DMS114 treated with DMSO at 0.1 percent for 48 hours (cell line): ENCODE data around the gene PRSS2.

ENCODE experiments used
- DNase-seq: peaks from one replicate; lab custom pipeline; 2025; ENCODE audit not compliant: unreplicated experiment; lab: John Stamatoyannopoulos, UW

PRSS2 gene

DNA sequence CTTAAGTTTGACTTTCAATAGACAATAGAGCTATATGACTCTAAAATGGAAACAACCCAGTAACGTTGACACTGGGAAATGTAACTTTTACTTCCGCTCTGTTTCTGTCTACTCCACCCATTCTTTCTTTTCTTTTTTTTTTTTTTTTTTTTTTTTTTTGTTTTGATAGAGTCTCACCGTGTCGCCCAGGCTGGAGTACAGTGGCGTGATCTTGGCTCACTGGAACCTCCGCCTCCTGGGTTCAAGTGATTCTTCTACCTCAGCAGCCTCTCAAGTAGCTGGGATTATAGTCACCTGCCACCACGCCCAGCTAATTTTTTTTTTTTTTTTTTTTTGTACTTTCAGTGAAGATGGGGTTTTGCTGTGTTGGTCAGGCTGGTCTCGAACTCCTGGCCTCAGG lies 13.9 kb downstream of the PRSS2 start:
- DNase-seq = no peak

DNA sequence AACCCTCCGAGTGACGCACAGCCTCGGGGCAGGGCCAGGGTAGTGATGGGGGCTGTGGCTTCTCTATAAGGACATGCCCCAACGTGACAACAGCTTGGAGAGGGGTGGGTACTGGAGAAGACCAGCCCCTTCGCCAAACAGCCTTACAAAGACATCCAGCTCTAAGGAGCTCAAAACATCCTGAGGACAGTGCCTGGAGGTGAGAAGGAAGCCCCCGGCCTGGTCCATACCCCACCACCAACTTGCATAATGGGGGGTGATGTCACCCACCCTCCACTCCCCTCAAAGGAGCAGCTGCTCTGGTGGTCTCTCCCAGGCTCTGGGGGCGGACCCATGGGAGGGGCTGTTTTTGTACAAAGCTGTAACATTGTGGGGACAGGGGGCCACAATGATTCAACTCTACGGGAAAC lies 15.1 kb downstream of the PRSS2 start:
- DNase-seq = no peak

DNA sequence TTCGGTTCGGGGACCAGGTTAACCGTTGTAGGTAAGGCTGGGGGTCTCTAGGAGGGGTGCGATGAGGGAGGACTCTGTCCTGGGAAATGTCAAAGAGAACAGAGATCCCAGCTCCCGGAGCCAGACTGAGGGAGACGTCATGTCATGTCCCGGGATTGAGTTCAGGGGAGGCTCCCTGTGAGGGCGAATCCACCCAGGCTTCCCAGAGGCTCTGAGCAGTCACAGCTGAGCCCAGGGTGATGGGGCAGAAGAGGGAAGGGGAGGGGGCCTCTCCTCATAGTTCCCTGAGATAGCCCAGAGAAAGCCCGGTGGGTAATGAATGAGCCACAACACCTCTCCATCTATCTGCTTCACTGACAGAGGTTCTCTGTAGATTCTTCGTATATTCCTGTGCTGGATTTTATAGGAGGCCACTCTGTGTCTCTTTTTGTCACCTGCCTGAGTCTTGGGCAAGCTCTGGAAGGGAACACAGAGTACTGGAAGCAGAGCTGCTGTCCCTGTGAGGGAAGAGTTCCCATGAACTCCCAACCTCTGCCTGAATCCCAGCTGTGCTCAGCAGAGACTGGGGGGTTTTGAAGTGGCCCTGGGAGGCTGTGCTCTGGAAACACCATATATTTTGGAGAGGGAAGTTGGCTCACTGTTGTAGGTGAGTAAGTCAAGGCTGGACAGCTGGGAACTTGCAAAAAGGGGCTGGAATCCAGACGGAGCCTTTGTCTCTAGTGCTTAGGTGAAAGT lies 16.4 kb downstream of the PRSS2 start:
- DNase-seq = no peak

DNA sequence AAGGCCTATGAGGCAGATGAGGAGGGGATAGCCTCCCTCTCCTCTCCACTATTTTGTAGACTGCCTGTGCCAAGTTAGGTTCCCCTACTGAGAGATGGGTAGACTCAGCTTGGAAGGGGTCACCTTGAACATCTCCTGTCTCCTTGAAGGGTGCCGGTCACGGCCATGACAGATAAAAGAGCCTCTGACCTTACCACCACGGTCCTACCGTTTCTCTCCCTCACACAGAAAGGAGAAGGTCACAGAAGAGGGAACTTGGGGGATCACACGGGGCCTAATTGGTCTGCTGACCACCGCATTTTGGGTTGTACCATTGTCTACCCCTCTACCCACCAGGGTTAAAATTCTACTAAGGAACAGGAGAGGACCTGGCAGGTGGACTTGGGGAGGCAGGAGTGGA lies 17.0 kb downstream of the PRSS2 start:
- DNase-seq = no peak

DNA sequence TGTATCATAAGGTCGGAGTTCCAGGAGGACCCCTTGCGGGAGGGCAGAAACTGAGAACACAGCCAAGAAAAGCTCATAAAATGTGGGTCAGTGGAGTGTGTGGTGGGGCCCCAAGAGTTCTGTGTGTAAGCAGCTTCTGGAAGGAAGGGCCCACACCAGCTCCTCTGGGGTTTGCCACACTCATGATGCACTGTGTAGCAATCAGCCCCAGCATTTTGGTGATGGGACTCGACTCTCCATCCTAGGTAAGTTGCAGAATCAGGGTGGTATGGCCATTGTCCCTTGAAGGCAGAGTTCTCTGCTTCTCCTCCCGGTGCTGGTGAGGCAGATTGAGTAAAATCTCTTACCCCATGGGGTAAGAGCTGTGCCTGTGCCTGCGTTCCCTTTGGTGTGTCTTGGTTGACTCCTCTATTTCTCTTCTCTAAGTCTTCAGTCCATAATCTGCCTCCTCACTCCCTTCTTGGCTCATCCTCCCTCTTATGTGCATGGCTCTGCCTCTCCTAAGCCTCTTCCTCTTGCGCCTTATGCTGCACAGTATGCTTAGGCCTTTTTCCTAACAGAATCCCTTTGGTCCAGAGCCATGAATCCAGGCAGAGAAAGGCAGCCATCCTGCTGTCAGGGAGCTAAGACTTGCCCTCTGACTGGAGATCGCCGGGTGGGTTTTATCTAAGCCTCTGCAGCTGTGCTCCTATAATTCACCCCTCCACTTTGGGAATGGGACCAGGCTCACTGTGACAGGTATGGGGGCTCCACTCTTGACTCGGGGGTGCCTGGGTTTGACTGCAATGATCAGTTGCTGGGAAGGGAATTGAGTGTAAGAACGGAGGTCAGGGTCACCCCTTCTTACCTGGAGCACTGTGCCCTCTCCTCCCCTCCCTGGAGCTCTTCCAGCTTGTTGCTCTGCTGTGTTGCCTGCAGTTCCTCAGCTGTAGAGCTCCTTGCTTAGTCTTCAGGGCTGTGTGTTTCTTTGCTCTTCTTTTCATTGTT lies 17.8 kb downstream of the PRSS2 start:
- DNase-seq = no peak

DNA sequence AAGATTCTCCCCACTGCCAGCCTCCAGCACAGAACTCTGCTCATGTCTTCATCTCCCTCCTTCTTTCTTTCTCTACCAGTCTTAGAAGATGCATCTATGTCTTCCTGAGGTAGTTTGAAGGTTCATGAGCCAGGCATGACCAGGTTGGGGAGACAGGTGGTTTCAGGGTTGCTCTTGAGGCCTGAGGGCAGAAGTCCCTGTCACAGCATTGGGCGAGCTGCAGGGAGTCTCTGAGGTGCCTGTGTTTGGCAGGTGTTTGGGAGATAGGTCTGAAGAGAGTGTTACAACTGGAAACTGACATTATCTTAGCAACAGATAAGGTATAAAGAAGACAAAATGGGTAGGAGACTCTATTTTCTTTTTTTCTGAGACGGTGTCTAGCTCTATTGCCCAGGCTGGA lies 18.7 kb downstream of the PRSS2 start:
- DNase-seq = no peak

DNA sequence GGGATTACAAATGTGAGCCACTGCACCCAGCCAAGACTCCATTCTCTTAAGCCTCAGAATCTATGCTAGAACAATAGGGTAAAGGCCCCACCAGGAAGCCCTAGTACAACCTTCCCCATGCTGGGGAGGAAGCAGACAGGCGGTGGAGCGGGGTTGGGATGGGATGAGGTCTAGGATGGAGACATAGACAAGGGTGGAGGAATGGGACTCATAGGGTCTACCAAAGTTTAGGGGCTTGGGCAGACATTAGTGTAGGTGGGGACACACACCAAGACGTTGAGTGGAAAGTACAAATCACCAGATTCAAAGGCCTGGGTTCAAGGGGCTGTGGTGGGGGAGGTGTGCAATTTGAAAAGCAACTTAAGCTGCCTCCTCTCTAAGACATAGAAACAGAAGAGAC lies 19.3 kb downstream of the PRSS2 start:
- no peak for DNase-seq

DNA sequence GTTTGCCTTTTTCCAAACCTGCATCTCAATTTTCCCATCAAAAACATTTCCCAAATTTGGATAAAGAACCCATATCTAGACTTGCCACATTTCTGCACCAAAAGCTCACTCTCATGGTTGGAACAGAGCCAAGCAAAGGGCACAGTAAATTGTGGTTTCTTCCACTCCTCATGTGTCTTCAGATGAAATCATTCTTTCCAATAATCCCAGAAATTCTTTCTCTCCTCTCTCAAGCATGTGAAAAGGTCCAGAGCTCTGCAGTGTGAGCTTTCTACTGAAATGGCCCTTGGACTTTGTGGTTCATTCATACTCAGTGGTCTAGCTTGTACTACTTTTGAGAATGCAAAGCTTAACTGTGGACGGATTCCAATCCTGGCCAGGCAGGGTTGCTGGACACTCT lies 19.8 kb downstream of the PRSS2 start:
- DNase-seq = no peak

DNA sequence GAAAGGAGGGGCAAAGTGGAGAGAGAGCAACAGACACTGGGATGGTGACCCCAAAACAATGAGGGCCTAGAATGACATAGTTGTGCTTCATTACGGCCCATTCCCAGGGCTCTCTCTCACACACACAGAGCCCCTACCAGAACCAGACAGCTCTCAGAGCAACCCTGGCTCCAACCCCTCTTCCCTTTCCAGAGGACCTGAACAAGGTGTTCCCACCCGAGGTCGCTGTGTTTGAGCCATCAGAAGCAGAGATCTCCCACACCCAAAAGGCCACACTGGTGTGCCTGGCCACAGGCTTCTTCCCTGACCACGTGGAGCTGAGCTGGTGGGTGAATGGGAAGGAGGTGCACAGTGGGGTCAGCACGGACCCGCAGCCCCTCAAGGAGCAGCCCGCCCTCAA lies 20.7 kb downstream of the PRSS2 start:
- DNase-seq = no peak

DNA sequence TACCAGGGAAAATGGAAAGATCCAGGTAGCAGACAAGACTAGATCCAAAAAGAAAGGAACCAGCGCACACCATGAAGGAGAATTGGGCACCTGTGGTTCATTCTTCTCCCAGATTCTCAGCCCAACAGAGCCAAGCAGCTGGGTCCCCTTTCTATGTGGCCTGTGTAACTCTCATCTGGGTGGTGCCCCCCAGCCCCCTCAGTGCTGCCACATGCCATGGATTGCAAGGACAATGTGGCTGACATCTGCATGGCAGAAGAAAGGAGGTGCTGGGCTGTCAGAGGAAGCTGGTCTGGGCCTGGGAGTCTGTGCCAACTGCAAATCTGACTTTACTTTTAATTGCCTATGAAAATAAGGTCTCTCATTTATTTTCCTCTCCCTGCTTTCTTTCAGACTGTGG lies 21.4 kb downstream of the PRSS2 start:
- DNase-seq = no peak

DNA sequence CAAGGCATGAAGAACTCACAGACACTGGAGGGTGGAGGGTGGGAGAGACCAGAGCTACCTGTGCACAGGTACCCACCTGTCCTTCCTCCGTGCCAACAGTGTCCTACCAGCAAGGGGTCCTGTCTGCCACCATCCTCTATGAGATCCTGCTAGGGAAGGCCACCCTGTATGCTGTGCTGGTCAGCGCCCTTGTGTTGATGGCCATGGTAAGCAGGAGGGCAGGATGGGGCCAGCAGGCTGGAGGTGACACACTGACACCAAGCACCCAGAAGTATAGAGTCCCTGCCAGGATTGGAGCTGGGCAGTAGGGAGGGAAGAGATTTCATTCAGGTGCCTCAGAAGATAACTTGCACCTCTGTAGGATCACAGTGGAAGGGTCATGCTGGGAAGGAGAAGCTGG lies 21.8 kb downstream of the PRSS2 start:
- DNase-seq = no peak

DNA sequence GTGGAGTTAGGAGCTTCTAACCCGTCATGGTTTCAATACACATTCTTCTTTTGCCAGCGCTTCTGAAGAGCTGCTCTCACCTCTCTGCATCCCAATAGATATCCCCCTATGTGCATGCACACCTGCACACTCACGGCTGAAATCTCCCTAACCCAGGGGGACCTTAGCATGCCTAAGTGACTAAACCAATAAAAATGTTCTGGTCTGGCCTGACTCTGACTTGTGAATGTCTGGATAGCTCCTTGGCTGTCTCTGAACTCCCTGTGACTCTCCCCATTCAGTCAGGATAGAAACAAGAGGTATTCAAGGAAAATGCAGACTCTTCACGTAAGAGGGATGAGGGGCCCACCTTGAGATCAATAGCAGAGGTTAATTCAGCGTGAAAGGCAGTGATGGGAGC lies 22.4 kb downstream of the PRSS2 start:
- no peak for DNase-seq

DNA sequence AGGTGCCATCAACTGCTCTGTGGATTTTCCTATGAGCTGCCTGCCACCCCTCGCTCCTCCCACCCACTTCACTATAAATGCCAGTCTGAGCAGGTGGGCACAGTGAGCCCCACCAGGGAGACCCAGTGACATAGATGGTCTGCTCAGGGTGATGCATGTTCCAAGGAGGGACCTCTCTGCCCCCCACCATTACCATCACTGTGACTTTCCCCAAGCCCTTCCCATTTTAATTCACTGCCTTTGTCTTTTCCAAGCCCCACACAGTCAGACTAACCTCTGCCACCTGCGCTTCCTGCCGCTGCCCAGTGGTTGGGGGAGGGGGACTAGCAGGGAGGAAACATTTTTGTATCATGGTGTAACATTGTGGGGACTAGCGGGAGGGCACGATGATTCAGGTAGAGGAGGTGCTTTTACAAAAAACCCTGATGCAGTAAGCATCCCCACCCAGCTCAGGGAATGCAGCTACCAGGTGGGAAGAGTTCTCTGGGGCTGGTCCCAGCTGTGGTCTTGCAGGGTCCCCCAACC lies 24.6 kb downstream of the PRSS2 start:
- DNase-seq = no peak

DNA sequence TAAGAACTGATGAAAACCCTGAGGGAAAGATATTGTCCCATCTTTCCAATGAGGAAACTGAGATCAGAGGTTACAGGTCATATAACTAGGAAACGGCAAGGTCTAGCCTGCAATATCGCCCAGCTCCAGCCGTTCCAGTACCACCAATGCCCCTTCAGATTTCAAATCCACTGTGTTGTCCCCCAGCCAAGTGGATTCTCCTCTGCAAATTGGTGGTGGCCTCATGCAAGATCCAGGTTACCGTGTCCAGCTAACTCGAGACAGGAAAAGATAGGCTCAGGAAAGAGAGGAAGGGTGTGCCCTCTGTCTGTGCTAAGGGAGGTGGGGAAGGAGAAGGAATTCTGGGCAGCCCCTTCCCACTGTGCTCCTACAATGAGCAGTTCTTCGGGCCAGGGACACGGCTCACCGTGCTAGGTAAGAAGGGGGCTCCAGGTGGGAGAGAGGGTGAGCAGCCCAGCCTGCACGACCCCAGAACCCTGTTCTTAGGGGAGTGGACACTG lies 25.3 kb downstream of the PRSS2 start:
- DNase-seq = no peak

DNA sequence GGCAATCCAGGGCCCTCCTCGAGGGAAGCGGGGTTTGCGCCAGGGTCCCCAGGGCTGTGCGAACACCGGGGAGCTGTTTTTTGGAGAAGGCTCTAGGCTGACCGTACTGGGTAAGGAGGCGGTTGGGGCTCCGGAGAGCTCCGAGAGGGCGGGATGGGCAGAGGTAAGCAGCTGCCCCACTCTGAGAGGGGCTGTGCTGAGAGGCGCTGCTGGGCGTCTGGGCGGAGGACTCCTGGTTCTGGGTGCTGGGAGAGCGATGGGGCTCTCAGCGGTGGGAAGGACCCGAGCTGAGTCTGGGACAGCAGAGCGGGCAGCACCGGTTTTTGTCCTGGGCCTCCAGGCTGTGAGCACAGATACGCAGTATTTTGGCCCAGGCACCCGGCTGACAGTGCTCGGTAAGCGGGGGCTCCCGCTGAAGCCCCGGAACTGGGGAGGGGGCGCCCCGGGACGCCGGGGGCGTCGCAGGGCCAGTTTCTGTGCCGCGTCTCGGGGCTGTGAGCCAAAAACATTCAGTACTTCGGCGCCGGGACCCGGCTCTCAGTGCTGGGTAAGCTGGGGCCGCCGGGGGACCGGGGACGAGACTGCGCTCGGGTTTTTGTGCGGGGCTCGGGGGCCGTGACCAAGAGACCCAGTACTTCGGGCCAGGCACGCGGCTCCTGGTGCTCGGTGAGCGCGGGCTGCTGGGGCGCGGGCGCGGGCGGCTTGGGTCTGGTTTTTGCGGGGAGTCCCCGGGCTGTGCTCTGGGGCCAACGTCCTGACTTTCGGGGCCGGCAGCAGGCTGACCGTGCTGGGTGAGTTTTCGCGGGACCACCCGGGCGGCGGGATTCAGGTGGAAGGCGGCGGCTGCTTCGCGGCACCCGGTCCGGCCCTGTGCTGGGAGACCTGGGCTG lies 26.0 kb downstream of the PRSS2 start:
- no peak for DNase-seq

DNA sequence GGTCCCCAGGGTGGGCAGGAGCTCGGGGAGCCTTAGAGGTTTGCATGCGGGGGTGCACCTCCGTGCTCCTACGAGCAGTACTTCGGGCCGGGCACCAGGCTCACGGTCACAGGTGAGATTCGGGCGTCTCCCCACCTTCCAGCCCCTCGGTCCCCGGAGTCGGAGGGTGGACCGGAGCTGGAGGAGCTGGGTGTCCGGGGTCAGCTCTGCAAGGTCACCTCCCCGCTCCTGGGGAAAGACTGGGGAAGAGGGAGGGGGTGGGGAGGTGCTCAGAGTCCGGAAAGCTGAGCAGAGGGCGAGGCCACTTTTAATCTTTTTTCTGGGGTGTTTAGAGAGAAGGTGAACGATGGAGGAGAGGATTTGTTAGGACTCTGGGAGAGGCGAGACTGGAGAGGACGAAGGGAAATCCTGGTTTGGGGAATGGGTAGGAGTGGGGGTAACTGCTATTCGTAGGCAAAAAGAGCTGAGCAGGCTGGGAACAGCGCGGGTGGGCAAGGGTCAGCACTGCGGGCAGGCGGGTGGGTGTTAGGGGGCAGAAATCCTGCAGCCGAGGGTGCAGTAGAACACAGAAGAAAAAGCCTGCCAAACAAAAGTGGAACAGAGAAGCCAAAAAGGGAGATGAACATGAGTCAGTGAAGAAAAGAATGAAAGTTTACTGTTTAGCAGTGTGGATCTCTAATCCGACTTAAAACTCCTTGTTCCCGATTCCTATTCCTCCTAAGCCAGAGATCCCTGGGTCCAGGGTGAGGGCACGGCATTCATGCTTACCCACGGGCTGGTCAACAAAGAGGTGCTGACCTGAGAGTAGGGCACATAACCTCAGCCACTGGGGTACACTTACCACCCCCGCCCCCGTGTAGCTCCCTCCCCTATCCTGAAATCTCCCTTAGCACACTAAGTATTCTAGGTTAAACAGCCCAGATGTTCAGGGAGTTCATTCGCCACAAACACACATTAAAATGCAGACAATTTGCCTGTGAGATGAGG lies 26.9 kb downstream of the PRSS2 start:
- no peak for DNase-seq

DNA sequence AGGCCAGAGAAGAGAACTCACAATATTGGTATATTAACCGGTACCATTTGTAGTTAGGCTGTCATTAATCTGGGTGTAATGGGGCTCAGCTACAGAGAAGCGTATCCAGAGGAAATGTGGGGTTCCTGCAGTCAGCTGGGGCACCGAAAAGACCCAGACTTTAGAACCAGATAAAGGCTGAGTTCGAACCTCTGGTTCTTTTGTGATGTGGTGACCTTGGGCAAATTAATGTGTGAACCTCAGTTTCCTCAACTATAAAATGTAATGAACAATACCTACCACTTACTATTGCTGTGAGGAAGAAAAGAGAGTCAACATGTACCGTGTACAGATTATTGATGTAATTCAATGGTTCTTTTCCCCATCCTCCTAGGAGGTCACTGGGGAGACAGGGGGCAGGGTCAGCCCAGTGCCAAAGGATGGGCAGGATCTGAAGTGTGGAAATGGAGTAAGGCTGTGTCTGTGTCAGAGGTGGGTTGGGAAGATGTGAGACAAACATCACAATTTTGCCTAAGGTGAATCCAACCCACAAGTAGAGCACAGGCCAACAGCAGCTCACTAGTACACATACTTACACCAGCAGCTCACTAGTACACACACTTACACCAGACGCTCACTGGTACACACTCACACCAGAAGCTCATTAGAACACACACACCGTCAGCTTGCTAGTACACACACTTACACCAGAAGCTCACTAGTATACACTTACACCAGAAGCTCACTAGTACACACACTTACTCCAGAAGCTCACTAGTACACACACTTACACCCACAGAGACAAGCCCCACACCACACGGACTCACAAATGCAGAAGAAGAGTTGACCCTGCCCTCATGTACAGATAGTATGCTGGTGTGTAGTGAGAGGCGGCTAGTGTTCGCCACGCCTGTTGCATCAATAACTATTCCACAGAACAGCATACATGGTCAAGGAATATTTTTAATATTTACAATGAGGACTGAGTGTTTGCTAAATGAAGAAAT lies 28.0 kb downstream of the PRSS2 start:
- no peak for DNase-seq

DNA sequence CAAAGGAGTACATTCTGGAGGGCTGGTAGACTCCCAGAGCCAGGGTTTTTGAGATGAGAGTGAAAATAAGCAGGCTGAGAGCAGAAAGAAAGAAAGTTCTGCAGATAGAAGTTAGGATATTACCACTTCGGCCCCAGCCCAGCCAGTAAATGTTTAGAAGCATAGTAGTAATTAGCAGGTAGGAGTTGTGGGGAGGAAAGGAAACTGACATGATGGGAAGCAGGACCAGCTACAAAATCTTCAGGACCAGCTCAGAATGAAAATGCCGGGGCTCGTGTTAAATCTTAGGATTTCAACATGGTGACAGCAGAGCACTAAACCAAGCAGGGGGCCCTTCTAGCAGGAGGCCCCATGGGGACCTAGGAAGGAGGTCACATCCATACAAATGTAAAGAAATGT lies 28.7 kb downstream of the PRSS2 start:
- no peak for DNase-seq
